NCI-H2107 treated with DMSO at 0.1 percent for 48 hours (cell line): ENCODE measurements around the gene AKAP4.

ENCODE experiments used
- DNase-seq: peaks from one replicate; lab custom pipeline; 2025; ENCODE audit not compliant: unreplicated experiment; lab: John Stamatoyannopoulos, UW

Gene AKAP4, protein sequence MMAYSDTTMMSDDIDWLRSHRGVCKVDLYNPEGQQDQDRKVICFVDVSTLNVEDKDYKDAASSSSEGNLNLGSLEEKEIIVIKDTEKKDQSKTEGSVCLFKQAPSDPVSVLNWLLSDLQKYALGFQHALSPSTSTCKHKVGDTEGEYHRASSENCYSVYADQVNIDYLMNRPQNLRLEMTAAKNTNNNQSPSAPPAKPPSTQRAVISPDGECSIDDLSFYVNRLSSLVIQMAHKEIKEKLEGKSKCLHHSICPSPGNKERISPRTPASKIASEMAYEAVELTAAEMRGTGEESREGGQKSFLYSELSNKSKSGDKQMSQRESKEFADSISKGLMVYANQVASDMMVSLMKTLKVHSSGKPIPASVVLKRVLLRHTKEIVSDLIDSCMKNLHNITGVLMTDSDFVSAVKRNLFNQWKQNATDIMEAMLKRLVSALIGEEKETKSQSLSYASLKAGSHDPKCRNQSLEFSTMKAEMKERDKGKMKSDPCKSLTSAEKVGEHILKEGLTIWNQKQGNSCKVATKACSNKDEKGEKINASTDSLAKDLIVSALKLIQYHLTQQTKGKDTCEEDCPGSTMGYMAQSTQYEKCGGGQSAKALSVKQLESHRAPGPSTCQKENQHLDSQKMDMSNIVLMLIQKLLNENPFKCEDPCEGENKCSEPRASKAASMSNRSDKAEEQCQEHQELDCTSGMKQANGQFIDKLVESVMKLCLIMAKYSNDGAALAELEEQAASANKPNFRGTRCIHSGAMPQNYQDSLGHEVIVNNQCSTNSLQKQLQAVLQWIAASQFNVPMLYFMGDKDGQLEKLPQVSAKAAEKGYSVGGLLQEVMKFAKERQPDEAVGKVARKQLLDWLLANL

GRCh38 chrX:50200907-50201306 is at the start of gene AKAP4:
Gene AKAP4 (minus strand): TSS chrX:50201007. CDS start chrX:50200889, 118 bp downstream.
- no peak for DNase-seq

DNA sequence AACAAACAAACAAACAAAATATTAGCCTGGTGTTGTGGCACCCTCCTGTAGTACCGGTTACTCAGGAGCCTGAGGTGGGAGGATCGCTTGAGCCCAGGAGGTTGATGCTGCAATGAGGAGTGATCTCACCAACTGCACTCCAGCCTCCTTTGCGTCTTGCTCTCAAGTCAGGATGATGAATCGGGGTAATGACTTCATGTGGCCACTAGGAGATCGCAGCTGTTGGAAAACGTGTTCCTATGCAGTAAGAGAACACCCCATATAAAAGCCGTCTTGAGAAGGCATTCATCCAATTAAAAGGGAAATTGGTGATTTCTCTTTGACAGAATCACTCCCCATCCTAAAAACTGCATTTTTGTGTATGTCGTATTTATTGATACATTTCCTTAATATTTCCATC is 10.7 kb upstream of the AKAP4 start:
- DNase-seq: no peak

- no peak for DNase-seq
Observed at GRCh38 chrX:50206753-50207152, 5.9 kb upstream of the AKAP4 start.

DNA sequence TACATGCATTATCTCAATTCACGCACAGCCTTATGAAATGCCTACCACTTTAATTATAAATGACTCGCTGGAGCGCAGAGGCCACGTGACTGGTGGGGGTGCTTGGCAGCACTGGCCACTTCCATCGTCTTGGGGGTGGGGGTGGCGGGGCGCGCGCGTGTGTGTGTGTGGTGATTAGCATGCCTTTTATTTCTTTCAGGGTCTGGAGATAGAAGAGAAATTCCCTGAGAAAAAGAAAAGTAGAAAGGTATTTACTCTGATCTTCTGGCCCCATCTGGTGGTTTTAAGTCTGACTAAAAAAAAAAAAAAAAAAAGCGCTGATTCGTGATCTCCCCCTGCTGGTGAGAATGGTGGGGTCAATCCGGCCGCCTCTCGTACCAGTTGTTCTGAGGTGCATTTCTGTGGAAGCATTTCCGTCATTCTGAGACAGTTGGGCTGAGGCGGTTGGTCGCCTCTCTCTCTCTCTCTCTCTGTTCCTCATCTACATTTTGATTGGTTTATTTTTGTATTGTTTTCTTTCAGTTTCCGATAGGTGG is 3.6 kb upstream of the AKAP4 start, which contains the start of gene CCNB3:
Gene CCNB3, plus strand, starts transcription at position 402 of the 536 bp plus-strand sequence. CDS start 80,399 bp downstream, outside the sequence.
- peak; percentile 32 for DNase-seq

DNA sequence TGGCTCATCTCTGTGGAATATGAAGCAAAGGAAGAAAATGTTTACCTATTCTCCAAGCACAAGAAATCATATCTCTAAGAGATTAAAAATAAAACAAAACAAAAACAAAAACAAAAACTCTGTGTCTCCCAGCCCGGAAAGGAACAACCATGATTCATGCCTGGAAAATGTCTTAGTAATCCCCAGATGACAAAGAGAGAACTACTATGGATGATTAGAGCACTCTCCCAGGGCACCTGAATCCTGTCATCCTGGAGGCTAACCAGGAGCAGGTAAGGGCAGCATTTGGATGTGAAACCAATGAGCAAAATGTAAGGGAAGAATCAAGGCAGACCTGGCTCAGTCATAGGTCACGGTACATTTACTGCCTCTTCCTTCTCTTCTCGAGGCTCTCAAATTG is 1.7 kb upstream of the AKAP4 start:
- DNase-seq: no peak

GRCh38 chrX:50198348-50198747 is 2.5 kb downstream of the AKAP4 start:
- no peak for DNase-seq

GRCh38 chrX:50188859-50189600 is 11.8 kb downstream of the AKAP4 start:
- no peak for DNase-seq

GRCh38 chrX:50183891-50184290 is 16.9 kb downstream of the AKAP4 start:
- DNase-seq: no peak

DNA sequence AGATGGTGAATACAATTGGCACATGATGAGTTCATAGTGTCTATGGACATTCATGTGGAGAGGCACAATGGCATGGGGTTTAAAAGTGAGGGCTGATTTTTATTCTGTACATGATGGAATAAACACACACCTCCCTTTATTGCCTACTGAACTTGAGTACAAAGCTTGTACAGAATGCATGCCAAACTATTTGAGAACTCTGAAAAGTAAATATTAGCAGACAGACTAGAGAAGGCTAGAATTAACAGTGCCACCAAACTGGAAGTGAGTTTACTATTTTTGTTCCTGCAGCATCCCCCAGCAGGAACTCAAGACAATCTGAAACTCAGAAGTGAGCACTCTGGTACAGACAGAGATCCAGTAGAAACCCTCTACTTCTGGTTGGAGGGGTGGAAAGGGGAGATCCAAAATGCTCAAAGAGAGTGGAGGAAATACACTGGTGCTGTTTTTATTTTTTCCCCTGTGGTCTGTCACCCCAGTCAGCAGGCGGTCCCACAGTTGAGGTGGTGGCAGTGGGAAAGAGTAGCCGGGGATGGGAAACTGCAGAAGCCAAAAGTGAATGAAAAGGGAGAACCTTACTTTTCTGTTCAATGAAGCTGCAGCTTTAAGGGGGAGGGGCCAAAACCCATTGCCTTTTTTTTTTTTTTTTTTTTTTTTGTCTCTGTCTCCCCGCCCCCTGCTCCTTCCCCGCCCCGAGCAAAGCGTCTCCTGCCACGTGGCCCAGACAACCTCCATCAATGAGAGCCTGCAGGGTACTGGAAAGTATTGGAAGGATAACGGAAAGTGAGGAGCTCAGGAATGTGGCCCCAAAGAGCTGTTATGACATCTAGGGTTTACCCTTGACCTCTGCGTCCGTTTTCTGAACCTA is 20.5 kb downstream of the AKAP4 start:
- DNase-seq: no peak

DNA sequence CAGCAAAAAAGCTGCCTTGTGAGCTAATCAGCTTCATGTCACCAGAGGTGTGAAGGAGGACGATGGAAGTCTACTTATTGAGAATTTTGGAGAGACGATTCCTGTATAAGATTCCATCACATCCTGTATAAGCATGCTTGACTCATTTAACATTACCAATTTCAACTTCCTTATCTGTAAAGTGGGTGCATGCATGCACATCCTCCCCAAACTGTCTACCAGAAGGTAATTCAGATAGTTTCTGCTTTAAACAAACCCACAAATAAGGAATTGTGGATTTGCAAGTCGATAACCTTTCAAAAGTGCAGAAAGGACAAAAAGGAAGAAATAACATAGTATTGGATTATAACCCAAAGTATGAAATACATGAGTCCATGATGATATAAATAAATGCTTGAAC is 31.1 kb downstream of the AKAP4 start:
- no peak for DNase-seq

GRCh38 chrX:50168241-50168687 is 32.5 kb downstream of the AKAP4 start:
- DNase-seq: no peak

DNA sequence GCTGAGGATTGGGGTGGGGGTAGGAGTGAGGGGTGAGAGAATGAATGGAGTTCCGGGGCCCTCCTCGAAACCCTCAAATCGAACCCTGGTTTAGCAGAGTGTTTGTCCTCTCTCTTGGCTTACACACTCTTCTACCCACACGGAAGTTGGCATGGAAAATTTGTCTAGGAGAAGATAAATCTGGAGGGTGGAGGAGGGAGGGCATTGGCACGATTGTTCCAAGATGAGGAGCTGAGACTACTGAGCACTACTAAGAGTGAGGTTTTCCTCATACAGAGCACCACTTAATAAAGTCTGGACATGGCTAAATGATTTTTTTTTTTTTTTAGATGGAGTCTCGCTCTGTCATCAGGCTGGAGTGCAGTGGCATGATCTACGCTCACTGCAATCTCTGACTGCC is 33.4 kb downstream of the AKAP4 start:
- DNase-seq: no peak

GRCh38 chrX:50165727-50166126 is 35.1 kb downstream of the AKAP4 start:
- no peak for DNase-seq

DNA sequence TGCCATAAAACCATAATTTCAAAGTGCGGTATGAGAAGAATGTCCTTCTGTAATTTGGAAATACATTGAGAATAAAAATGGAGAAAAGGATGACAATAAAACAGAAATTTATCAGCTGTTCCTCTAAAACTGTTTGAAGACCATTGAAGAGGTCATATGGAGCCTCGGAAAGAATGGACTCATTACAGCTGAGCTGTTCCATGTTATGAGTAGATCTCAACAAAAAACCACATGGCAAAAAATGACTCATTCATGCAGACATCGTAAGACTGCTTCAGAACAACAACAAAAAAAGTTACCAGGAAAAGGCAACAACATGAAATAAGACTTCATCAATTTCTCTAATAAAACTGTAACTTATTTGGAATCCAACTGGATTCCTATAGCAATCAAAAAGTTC is 39.7 kb downstream of the AKAP4 start:
- no peak for DNase-seq

DNA sequence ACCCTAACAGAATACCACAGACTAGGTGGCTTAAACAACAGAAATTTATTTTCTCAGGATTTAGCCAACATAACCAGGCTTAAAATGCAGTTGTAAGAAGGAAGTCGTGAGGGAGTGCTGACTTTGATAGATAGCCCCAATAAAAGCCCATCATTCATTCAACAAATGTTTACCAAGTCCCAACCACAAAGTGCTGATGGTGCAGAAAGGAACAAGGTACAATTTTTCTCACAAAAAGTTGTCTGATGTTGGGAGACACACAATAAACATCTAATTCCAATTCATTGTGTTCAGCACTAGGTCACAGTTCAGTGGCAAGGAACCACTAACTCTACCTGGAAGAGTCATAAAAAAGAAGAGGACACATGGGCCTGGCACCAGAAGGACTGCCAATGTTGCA is 42.2 kb downstream of the AKAP4 start:
- DNase-seq: no peak

- DNase-seq: no peak
Observed at GRCh38 chrX:50157545-50158135, 43.2 kb downstream of the AKAP4 start.

- DNase-seq: no peak
Observed at GRCh38 chrX:50154429-50154828, 46.4 kb downstream of the AKAP4 start.

DNA sequence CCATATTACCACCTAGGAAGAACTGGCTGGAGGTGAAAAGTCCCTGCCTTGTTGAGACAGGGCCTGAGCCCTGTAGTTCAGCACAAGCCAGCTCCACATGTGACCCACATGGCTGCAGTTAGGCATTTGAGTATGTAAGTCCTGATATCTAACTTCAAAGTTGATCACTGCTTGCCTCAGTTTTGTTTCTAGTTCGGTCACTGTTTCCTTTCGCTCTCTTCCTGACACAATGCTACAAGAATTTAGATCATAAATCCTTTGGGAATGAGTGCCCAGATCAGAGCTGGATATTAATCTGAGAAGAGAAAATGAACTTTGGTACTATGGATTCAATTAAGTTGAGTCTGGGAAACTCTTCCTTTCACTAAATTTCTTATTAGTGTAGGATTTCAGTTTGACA is 48.4 kb downstream of the AKAP4 start:
- no peak for DNase-seq

DNA sequence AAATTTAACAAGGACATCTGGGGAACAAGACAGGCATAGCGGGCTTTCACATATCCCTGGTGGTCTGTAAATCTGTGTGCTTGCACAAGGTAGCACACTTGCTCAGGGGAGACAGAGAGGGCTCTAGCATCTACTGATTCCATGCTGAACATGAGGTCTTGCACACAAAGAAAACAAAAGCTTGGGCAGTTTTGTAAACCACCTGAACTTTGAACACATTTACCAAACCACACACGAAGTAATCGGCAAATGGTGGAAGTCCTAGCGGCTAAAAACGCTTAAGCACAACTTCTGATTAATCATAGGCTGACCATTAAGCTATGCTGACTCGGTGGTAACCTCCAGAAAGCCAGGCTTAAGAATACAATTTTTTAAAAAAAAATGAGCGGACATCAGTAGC is 52.8 kb downstream of the AKAP4 start:
- no peak for DNase-seq
